ENCODE results near the gene SLC23A1.

SLC23A1 gene

DNA sequence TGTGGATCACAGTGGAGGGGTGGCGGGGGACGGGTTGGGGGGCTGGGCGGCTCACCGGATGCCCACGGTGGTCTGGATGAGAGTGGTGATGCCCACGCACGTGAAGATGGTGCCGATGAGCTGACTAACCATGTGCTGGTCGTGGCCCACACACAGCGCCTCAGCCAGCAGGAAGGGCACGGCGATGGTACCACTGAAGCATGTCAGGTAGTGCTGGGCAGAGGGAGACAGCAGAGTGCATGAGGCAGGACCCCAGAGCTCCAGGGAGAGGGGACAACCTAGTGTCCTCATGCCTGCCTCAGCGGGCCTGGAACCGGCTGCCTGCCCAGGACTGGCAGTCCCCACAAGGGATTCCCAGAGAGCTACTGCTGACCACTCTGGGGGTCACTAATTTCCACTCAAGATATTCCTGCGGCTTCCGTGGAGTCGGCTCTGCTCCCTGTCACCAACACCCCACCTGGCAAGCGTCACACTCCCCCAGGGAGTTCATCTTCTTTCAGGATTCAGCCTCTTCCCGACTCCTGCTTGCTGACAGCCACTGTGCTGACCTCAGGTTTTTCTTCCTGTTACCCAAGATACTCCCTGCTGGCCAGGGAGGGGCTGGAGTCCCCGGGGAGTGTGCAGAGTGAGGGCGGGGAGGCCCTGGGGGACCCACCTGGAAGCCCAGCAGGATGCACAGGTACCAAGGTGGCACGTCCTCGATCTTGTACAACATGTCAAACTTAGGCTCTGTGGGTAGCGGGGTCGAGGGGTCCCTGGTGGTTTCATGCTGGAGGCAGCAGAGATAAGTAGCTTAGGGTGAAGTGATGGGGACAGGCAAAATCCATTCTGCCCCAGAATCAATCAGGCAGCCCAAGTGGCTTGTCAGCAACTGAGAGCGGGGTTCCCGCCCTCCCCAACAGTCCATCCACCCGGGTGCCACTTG is 998 bp downstream of the SLC23A1 start:
- H3K4me3 ChIP-seq (ENCODE audit: low read depth, low read length) = no peak overlapping the region
- TF ChIP-seq, protein P1, sequence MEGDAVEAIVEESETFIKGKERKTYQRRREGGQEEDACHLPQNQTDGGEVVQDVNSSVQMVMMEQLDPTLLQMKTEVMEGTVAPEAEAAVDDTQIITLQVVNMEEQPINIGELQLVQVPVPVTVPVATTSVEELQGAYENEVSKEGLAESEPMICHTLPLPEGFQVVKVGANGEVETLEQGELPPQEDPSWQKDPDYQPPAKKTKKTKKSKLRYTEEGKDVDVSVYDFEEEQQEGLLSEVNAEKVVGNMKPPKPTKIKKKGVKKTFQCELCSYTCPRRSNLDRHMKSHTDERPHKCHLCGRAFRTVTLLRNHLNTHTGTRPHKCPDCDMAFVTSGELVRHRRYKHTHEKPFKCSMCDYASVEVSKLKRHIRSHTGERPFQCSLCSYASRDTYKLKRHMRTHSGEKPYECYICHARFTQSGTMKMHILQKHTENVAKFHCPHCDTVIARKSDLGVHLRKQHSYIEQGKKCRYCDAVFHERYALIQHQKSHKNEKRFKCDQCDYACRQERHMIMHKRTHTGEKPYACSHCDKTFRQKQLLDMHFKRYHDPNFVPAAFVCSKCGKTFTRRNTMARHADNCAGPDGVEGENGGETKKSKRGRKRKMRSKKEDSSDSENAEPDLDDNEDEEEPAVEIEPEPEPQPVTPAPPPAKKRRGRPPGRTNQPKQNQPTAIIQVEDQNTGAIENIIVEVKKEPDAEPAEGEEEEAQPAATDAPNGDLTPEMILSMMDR (IDR thresholded peaks at IDR 0.05; ENCODE audit: low read depth, low read length) = no peak

GRCh38 chr5:139379626-139380449 is 3.3 kb downstream of the SLC23A1 start:
- DNase-seq = no peak
- TF ChIP-seq, protein P1 (IDR thresholded peaks at IDR 0.05; ENCODE audit: low read depth, low read length) = no peak
- H3K9me3 ChIP-seq (ENCODE audit: severe bottlenecking) = no peaks in the 10 kb centered on the region
- no peaks in the 10 kb centered on the region for H3K36me3 ChIP-seq
- H3K27ac ChIP-seq = no peak overlapping the region
- H3K4me3 ChIP-seq (ENCODE audit: low read depth, low read length) = no peak overlapping the region
- H3K27me3 ChIP-seq (ENCODE audit: insufficient read depth, low read depth, severe bottlenecking) = no peaks in the 10 kb centered on the region

More for the DNA sequence above, 998 bp downstream of the SLC23A1 start:
- Histone ChIP-seq H3K27me3 (ENCODE audit: insufficient read depth, low read depth, severe bottlenecking) (no peaks in the 10 kb centered on the region), H3K9me3 (ENCODE audit: severe bottlenecking) (no peaks in the 10 kb centered on the region), H3K27ac (peak overlapping the region; percentile 2; the same call in 1 of the 2 replicates), H3K36me3 (no peaks in the 10 kb centered on the region)
- peak; percentile 27 for DNase-seq

DNA sequence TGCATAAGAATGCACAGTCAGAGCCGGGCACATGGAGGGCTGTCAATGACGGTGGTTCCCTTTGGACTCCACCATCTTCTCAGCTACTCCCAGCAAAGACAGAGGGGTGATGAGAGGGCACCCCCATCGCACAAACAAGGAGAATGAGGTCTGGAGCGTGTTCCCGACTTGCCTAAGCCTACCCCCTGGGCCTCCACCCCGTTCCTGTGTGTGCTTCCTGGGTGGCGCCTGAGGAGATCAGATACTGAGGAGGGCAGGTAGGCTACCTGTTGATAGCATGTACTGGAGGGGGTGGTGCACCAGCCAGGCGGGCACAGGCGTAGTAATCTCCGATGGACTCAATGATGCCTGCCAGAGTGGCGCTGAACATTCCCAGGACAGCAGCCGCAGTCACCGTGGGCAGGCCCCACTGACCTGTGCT is 4.1 kb downstream of the SLC23A1 start:
- H3K27ac ChIP-seq = no peak overlapping the region
- no peak for DNase-seq
- H3K9me3 ChIP-seq (ENCODE audit: severe bottlenecking) = no peaks in the 10 kb centered on the region

DNA sequence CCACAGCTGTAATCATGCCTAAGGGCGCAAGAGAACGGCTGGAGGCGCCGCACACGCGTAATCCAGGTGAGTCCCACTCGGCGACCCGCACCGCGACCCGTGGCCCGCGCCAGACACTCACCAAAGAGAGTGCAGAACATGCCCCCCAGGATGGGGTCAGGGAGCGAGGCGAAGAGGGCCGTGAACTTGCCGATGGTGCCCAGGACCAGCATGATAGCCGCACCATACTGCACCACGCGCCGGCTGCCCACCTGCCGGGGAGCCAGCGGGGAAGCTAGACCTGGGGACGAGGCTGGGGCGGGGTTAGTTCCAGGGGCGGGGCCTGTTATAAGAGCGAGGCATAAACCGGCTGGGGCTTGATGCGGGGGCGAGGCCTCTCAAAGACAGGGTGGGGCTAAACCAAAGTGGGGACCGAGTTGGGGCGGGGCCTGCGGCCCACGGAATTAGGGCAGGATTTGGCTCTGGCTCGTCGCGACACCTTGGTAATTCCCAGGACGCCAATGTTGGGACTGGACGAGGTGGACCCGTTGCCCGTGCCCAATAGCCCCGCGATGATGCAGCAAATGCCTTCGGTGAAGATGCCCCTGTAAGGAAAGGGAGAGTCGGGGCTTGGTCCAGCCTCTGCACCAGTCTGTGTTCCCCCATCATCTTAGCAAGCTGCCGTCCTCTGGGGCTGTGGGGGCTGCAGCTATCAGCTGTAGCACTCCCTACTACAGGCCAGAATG is 4.8 kb downstream of the SLC23A1 start:
- H3K36me3 ChIP-seq = peaks cover 2% of the 10 kb centered on the region; the same call in 1 of the 2 replicates
- no peak overlapping the region for H3K27ac ChIP-seq
- H3K9me3 ChIP-seq (ENCODE audit: severe bottlenecking) = no peaks in the 10 kb centered on the region
- TF ChIP-seq, protein P1 (IDR thresholded peaks at IDR 0.05; ENCODE audit: low read depth, low read length) = no peak
- no peaks in the 10 kb centered on the region for H3K27me3 ChIP-seq (ENCODE audit: insufficient read depth, low read depth, severe bottlenecking)
- DNase-seq = no peak
- H3K4me3 ChIP-seq (ENCODE audit: low read depth, low read length) = no peak overlapping the region

More for the DNA sequence above, 4.1 kb downstream of the SLC23A1 start:
- Histone ChIP-seq H3K4me3 (ENCODE audit: low read depth, low read length) (no peak overlapping the region), H3K27me3 (ENCODE audit: insufficient read depth, low read depth, severe bottlenecking) (no peaks in the 10 kb centered on the region), H3K36me3 (no peaks in the 10 kb centered on the region)
- TF ChIP-seq, protein P1 (IDR thresholded peaks at IDR 0.05; ENCODE audit: low read depth, low read length) = no peak

GRCh38 chr5:139377226-139377625 is 5.9 kb downstream of the SLC23A1 start:
- no peaks in the 10 kb centered on the region for H3K9me3 ChIP-seq (ENCODE audit: severe bottlenecking)
- H3K27me3 ChIP-seq (ENCODE audit: insufficient read depth, low read depth, severe bottlenecking) = no peaks in the 10 kb centered on the region
- H3K36me3 ChIP-seq = peaks cover 7% of the 10 kb centered on the region; the same call in 1 of the 2 replicates
- DNase-seq = no peak
- H3K4me3 ChIP-seq (ENCODE audit: low read depth, low read length) = no peak overlapping the region
- TF ChIP-seq, protein P1 (IDR thresholded peaks at IDR 0.05; ENCODE audit: low read depth, low read length) = no peak
- H3K27ac ChIP-seq = no peak overlapping the region
